HCT116 (cell line): Measurements from ENCODE around the gene BIVM. TPM values are rescaled to one million over a fixed set of nuclear protein-coding genes. Genes with fewer than 3 reads are reported as not detected.
"Not testable (repeated sequence)": the region's sequence is repeated elsewhere in the genome, so short reads cannot be mapped to it uniquely, and the experiment has no call there.

Source experiments
- ATAC-seq: fragments of 200-7000 bp; cut with Tn5 transposase; 2 replicates; pipeline ENCODE4 v1.9.1; 2020; ENCODE audit warnings: mild to moderate bottlenecking, moderate library complexity
- BruUV-seq: library from RNA; stranded (reverse); fragments of 400-500 nt; replicated peaks from 2 replicates; lab custom pipeline; 2021; lab: Mats Ljungman, UMichigan
- CTCF ChIA-PET: fragments of 300-600 bp; sonication (Branson Sonifier 250); formaldehyde crosslinking; loops from one replicate; lab custom pipeline; 2021; ENCODE audit warnings: antibody characterized with exemption; lab: Charles Lee
- POLR2A ChIA-PET: fragments of 300-600, 350-600 bp; sonication (Branson Sonifier 250); formaldehyde crosslinking; loops from one replicate; lab custom pipeline; 2021; ENCODE audit warnings: antibody characterized with exemption; lab: Charles Lee
- RAD21 ChIA-PET, 2 experiments: fragments of 300-600 bp; sonication (Branson Sonifier 250); formaldehyde crosslinking; loops; one replicate each; lab custom pipeline; 2023; ENCODE audit warnings: low total read pairs in 2 of 2; ENCODE audit not compliant: uncharacterized antibody in 2 of 2, unreplicated experiment in 2 of 2, low non-redundant PET in 1 of 2; lab: Charles Lee
- DNase-seq: peaks from one replicate; pipeline ENCODE4 v3.0.0-alpha.2; 2010; ENCODE audit warnings: low read depth, low spot score
- H2AFZ ChIP-seq: fragments of 200-600 bp; shearing (Covaris generic), sonication (generic); 2 replicates; pipeline ENCODE4 v1.6.1; 2017; ENCODE audit warnings: low read depth, mixed run types, mixed read lengths, antibody characterized with exemption, low read length; ENCODE audit not compliant: poor library complexity, severe bottlenecking
- H3K27ac ChIP-seq: 2 replicates; pipeline ENCODE4 v1.5.1; 2012; ENCODE audit warnings: low read depth, low read length
- H3K27me3 ChIP-seq: fragments of 200-600 bp; sonication (generic); 2 replicates; pipeline ENCODE4 v1.6.1; 2016; ENCODE audit warnings: mixed run types, low read length, mixed read lengths; ENCODE audit not compliant: insufficient read depth
- H3K36me3 ChIP-seq, 2 experiments: fragments of 200-500 bp in 1 of 2; fragments of 200-600 bp in 1 of 2; sonication (Bioruptor generic) in 1 of 2; sonication (generic) in 1 of 2; 2 replicates each; pipeline versions ENCODE4 v1.5.1 to v1.6.1; 2014 to 2016; ENCODE audit warnings: low read length in 2 of 2, inconsistent platforms in 1 of 2, mixed read lengths in 1 of 2, mixed run types in 1 of 2; ENCODE audit not compliant: insufficient read depth in 2 of 2, control insufficient read depth in 1 of 2
- H3K4me1 ChIP-seq, 2 experiments: fragments of 200-600 bp in 1 of 2; sonication (generic) in 1 of 2; 2 replicates each; pipeline versions ENCODE4 v1.5.1 to v1.6.1; 2012 to 2017; ENCODE audit warnings: low read length in 2 of 2, inconsistent platforms in 1 of 2, mild to moderate bottlenecking in 1 of 2, mixed read lengths in 1 of 2, mixed run types in 1 of 2, moderate library complexity in 1 of 2; ENCODE audit not compliant: insufficient read depth in 2 of 2, control insufficient read depth in 1 of 2
- H3K4me2 ChIP-seq: fragments of 200-600 bp; sonication (generic); 2 replicates; pipeline ENCODE4 v1.6.1; 2017; ENCODE audit warnings: mixed run types, low read length, mixed read lengths
- H3K4me3 ChIP-seq, 2 experiments: fragments of 200-600 bp in 1 of 2; sonication (generic) in 1 of 2; replicated peaks in 1 of 2; 2 replicates each; pipeline ENCODE4 v1.5.1; 2011 to 2016; ENCODE audit warnings: low read length in 2 of 2, control low read depth in 1 of 2, low read depth in 1 of 2, mild to moderate bottlenecking in 1 of 2, mixed read lengths in 1 of 2, mixed run types in 1 of 2
- H3K79me2 ChIP-seq: fragments of 200-600 bp; sonication (generic); 2 replicates; pipeline ENCODE4 v1.6.1; 2017; ENCODE audit warnings: mild to moderate bottlenecking, mixed run types, low read length, moderate library complexity, mixed read lengths; ENCODE audit not compliant: insufficient read depth
- H3K9ac ChIP-seq: fragments of 200-600 bp; sonication (generic); 2 replicates; pipeline ENCODE4 v1.6.1; 2016; ENCODE audit warnings: low read length, mixed read lengths
- H3K9me2 ChIP-seq: fragments of 200-600 bp; sonication (generic), shearing (Covaris generic); 2 replicates; pipeline ENCODE4 v1.6.1; 2017; ENCODE audit warnings: mixed run types, mild to moderate bottlenecking, moderate library complexity; ENCODE audit not compliant: insufficient read depth
- H3K9me3 ChIP-seq, 2 experiments: fragments of 200-500 bp in 1 of 2; fragments of 200-600 bp in 1 of 2; sonication (Bioruptor generic) in 1 of 2; sonication (generic) in 1 of 2; 2 replicates each; pipeline ENCODE4 v1.6.1; 2014 to 2017; ENCODE audit warnings: low read length in 2 of 2, mixed read lengths in 2 of 2, inconsistent platforms in 1 of 2, low read depth in 1 of 2, mild to moderate bottlenecking in 1 of 2, mixed run types in 1 of 2, moderate library complexity in 1 of 2; ENCODE audit not compliant: control insufficient read depth in 1 of 2, insufficient read depth in 1 of 2
- H4K20me1 ChIP-seq: fragments of 200-600 bp; sonication (generic), shearing (Covaris generic); 2 replicates; pipeline ENCODE4 v1.6.1; 2017; ENCODE audit warnings: mixed run types, mild to moderate bottlenecking, moderate library complexity; ENCODE audit not compliant: insufficient read depth
- CBX3 ChIP-seq: IDR thresholded peaks from 2 replicates; pipeline ENCODE4 v1.6.1; 2012; ENCODE audit warnings: low read depth
- CEBPB ChIP-seq: IDR thresholded peaks from 2 replicates; pipeline ENCODE4 v1.6.1; 2012; ENCODE audit warnings: low read depth
- JUND ChIP-seq: IDR thresholded peaks from 2 replicates; pipeline ENCODE4 v1.6.1; 2012
- POLR2A ChIP-seq: IDR thresholded peaks from 2 replicates; pipeline ENCODE4 v1.7.0; 2011; ENCODE audit warnings: borderline replicate concordance; ENCODE audit not compliant: insufficient read depth, insufficient read length; ENCODE audit errors: extremely low read depth
- POLR2AphosphoS5 ChIP-seq: IDR thresholded peaks from 2 replicates; pipeline ENCODE4 v1.6.1; 2011; ENCODE audit warnings: mild to moderate bottlenecking, low read depth, low read length, moderate library complexity
- TCF7L2 ChIP-seq: IDR thresholded peaks from 2 replicates; pipeline ENCODE4 v1.7.0; 2011; ENCODE audit warnings: borderline replicate concordance, inconsistent platforms; ENCODE audit not compliant: insufficient read depth, insufficient read length; ENCODE audit errors: extremely low read depth
- YY1 ChIP-seq: IDR thresholded peaks from 2 replicates; pipeline ENCODE4 v1.6.1; 2011; ENCODE audit warnings: low read length, low read depth, moderate library complexity, mild to moderate bottlenecking; ENCODE audit not compliant: insufficient replicate concordance; ENCODE audit errors: extremely low read depth
- intact Hi-C: fragments of 100-400 bp; cut with micrococcal nuclease; formaldehyde crosslinking; loops from 2 replicates; pipeline ENCODE4 v1.10.0; 2022
- total RNA-seq: library from RNA; stranded (reverse); gene quantifications from one replicate; pipeline ENCODE4 v1.2.1, GENCODE V29; 2021; ENCODE audit not compliant: unreplicated experiment

Gene BIVM
- total RNA-seq, 1 experiment from 2014 or later = 11.3 TPM

DNA sequence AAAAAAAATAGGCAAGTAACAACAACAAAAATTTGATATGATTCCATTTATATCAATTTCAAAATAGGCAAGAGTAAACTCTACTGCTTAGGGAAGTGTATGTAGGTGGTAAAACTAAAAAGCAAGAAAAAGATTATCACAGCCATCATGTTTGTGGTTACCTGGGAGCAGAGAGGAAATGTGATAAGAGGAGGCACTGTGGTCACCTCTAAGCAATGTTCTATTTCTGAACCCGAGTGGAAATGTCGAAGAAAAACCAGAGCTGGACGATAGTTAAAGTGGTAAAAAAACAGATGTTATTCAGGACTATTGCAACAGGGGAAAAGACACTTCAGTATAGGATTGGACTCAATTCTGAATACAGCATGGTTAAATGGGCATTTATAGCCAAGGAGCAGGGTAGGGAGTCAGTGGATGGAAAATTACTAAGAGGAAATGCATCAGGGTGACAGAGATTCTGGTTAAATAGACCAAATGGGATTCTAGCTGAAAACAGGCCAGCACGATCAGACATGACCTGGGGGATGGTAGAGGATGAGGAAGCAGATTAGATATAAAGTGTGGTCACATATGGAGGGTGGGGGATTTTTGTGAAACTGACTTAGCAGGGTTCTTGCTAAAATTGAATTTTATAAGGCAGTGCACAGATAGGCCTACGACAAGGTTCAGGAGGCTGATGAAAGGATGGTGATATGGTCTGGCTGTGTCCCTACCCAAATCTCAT is 19.3 kb upstream of the BIVM start:
- H3K4me2 ChIP-seq = no peak overlapping the region
- no peaks in the 10 kb centered on the region for H3K79me2 ChIP-seq
- TF ChIP-seq YY1 = no peak
- TF ChIP-seq JUND = no peak
- TF ChIP-seq TCF7L2 = no peak
- no peak for TF ChIP-seq CEBPB
- TF ChIP-seq POLR2AphosphoS5 = no peak
- TF ChIP-seq POLR2A = no peak
- no peak for TF ChIP-seq CBX3
- H3K4me1 ChIP-seq = 0 out of 4 replicates have a peak, but pooled peaks cover 0 to 2% of the 10 kb centered on the region in 2 experiments
- H4K20me1 ChIP-seq = no peaks in the 10 kb centered on the region
- H3K27ac ChIP-seq = no peak overlapping the region
- no peak overlapping the region for H3K4me3 ChIP-seq
- no peaks in the 10 kb centered on the region for H3K36me3 ChIP-seq
- intact Hi-C loops = no loop called here
- H3K9me3 ChIP-seq = no peaks in the 10 kb centered on the region
- ATAC-seq (no peak), DNase-seq (no peak)
- H3K27me3 ChIP-seq = no peaks in the 10 kb centered on the region
- no TSS peak for BruUV-seq
- RAD21 ChIA-PET = no interaction called here
- POLR2A ChIA-PET = no interaction called here
- no peak overlapping the region for H2AFZ ChIP-seq
- CTCF ChIA-PET = no interaction called here
- no peaks in the 10 kb centered on the region for H3K9me2 ChIP-seq
- H3K9ac ChIP-seq = no peak overlapping the region

DNA sequence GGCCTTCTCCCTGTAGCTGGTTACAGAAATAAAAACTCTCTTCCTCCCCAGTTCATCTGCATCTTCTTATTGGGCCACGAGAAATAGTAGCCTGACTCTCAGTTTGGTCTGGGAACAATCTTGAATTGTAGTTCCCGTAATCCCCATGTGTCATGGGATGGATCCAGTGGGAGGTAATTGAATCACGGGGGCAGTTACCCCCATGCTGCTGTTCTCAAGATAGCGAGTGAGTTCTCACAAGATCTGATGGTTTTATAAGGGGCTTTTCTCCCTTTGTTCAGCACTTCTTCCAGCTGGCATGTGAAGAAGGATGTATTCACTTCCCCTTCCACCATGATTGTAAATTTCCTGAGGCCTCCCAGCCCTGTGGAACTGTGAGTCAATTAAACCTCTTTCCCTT is 18.3 kb upstream of the BIVM start:
- DNase-seq, POLR2A ChIA-PET, H3K4me2 ChIP-seq, H3K79me2 ChIP-seq, H3K27ac ChIP-seq, H3K9ac ChIP-seq, RAD21 ChIA-PET, H3K4me3 ChIP-seq, CTCF ChIA-PET, H3K9me3 ChIP-seq, H3K4me1 ChIP-seq, H3K9me2 ChIP-seq, ATAC-seq, H3K36me3 ChIP-seq, H2AFZ ChIP-seq, H4K20me1 ChIP-seq, BruUV-seq, intact Hi-C loops, H3K27me3 ChIP-seq: not testable (repeated sequence)
